Uterus (tissue), 2 donors: Measurements from ENCODE around the gene FANCM.

Experiments used
- POLR2A ChIP-seq, 2 donors: fragments of 450-650 bp; IDR thresholded peaks; one replicate each; pipeline ENCODE4 v1.6.1; 2016; ENCODE audit warnings: antibody characterized with exemption in 2 of 2, mild to moderate bottlenecking in 1 of 2, moderate library complexity in 1 of 2
- TF ChIP-seq, protein P1 (sequence below), 4 experiments: fragments of 200-600 bp in 2 of 4; fragments of 450-650 bp in 2 of 4; sonication (generic) in 2 of 4; IDR thresholded peaks; one replicate each; pipeline ENCODE4 v1.5.1; 2016 to 2019; ENCODE audit warnings: antibody characterized with exemption in 4 of 4, mild to moderate bottlenecking in 2 of 4, moderate library complexity in 1 of 4

- TF ChIP-seq, protein P1, sequence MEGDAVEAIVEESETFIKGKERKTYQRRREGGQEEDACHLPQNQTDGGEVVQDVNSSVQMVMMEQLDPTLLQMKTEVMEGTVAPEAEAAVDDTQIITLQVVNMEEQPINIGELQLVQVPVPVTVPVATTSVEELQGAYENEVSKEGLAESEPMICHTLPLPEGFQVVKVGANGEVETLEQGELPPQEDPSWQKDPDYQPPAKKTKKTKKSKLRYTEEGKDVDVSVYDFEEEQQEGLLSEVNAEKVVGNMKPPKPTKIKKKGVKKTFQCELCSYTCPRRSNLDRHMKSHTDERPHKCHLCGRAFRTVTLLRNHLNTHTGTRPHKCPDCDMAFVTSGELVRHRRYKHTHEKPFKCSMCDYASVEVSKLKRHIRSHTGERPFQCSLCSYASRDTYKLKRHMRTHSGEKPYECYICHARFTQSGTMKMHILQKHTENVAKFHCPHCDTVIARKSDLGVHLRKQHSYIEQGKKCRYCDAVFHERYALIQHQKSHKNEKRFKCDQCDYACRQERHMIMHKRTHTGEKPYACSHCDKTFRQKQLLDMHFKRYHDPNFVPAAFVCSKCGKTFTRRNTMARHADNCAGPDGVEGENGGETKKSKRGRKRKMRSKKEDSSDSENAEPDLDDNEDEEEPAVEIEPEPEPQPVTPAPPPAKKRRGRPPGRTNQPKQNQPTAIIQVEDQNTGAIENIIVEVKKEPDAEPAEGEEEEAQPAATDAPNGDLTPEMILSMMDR (IDR thresholded peaks at IDR 0.05), result no peak
- no peak for TF ChIP-seq POLR2A (IDR thresholded peaks at IDR 0.05)
Observed at GRCh38 chr14:45177076-45177475, 41.3 kb downstream of the FANCM start.
